ENCODE data around the gene PHF21A. TPM values are rescaled to one million over a fixed set of nuclear protein-coding genes. Genes with fewer than 3 reads are reported as not detected.
"Not testable (repeated sequence)": the region's sequence is repeated elsewhere in the genome, so short reads cannot be mapped to it uniquely, and the experiment has no call there.

The PHF21A gene
- total RNA-seq, 1 donor from 2014 or later, result 66.8 TPM

- H3K27ac ChIP-seq, result no peak overlapping the region
- intact Hi-C loops (cut with DNase I), result no loop called here
- H3K27me3 ChIP-seq, result no peaks in the 10 kb centered on the region
- H3K4me3 ChIP-seq, result no peak overlapping the region
- H3K36me3 ChIP-seq, result peaks cover 0 to 5% of the 10 kb centered on the region in 2 donors
- H3K4me1 ChIP-seq, result peaks cover 13% of the 10 kb centered on the region
- TF ChIP-seq POLR2A (IDR thresholded peaks at IDR 0.05) (no peak), POLR2AphosphoS5 (IDR thresholded peaks at IDR 0.05; ENCODE audit: insufficient read depth in 1 of 2, low read depth in 1 of 2) (no peak)
- TF ChIP-seq, protein P1, sequence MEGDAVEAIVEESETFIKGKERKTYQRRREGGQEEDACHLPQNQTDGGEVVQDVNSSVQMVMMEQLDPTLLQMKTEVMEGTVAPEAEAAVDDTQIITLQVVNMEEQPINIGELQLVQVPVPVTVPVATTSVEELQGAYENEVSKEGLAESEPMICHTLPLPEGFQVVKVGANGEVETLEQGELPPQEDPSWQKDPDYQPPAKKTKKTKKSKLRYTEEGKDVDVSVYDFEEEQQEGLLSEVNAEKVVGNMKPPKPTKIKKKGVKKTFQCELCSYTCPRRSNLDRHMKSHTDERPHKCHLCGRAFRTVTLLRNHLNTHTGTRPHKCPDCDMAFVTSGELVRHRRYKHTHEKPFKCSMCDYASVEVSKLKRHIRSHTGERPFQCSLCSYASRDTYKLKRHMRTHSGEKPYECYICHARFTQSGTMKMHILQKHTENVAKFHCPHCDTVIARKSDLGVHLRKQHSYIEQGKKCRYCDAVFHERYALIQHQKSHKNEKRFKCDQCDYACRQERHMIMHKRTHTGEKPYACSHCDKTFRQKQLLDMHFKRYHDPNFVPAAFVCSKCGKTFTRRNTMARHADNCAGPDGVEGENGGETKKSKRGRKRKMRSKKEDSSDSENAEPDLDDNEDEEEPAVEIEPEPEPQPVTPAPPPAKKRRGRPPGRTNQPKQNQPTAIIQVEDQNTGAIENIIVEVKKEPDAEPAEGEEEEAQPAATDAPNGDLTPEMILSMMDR (IDR thresholded peaks at IDR 0.05), result no peak
- no peaks in the 10 kb centered on the region for H3K9me3 ChIP-seq
- no peak for DNase-seq (ENCODE audit: extremely low spot score in 2 of 2)
Observed at GRCh38 chr11:45984192-45984591, 137.1 kb downstream of the PHF21A start.

DNA sequence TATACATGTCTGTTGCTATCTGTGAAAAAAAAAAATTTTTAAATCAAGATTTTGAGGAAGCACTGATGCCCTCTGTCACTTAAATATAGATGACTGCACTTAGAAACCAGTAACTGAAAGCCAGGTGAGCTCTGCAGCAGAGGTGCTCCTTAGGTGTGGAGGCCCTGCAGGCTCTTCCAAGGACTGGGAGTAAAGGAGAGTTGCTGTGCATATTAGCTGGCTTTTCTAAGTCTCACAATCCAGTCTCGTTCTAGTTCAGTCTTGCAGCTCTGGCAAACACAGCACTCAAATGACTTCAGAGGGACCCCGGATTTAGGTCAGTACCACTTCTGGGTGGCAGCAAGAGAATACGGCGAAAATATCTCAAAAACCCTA, 137.8 kb downstream of the PHF21A start:
- Histone ChIP-seq H3K27ac (no peak overlapping the region), H3K4me3 (no peak overlapping the region), H3K36me3 (peaks cover 0 to 12% of the 10 kb centered on the region in 2 donors), H3K27me3 (no peaks in the 10 kb centered on the region), H3K9me3 (no peaks in the 10 kb centered on the region), H3K4me1 (peaks cover 13% of the 10 kb centered on the region)
- intact Hi-C loops (cut with DNase I), result no loop called here
- no peak for DNase-seq (ENCODE audit: extremely low spot score in 2 of 2)
- TF ChIP-seq POLR2A (IDR thresholded peaks at IDR 0.05) (no peak), POLR2AphosphoS5 (IDR thresholded peaks at IDR 0.05; ENCODE audit: insufficient read depth in 1 of 2, low read depth in 1 of 2) (no peak)
- TF ChIP-seq, protein P1 (IDR thresholded peaks at IDR 0.05), result no peak

GRCh38 chr11:45982656-45983470, 138.4 kb downstream of the PHF21A start:
- no peak overlapping the region for H3K27ac ChIP-seq
- intact Hi-C loops (cut with DNase I), result no loop called here
- DNase-seq (ENCODE audit: extremely low spot score in 2 of 2), result no peak

DNA sequence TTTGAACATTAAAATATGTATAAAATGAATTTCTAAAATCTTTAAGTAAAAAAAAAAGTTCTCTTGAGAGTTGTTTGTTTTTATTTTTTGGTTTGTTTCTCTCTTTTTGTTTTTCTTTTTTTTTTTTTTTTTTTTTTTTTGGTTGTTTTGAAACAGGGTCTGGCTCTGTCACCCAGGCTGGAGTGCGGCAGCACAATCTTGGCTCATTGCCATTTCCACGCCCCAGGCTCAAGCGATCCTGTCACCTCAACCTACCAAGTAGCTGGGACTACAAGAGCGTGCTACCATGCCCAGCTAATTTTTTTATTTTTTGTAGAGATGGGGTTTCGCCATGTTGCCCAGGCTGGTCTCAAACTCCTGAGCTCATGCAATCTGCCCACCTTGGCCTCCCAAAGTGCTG, 139.4 kb downstream of the PHF21A start:
- H3K4me3 ChIP-seq; intact Hi-C loops (cut with DNase I); H3K9me3 ChIP-seq; H3K27me3 ChIP-seq; H3K27ac ChIP-seq; DNase-seq (ENCODE audit: extremely low spot score in 2 of 2): not testable (repeated sequence)
- Histone ChIP-seq H3K36me3 (peaks cover 0 to 18% of the 10 kb centered on the region in 2 donors), H3K4me1 (peaks cover 13% of the 10 kb centered on the region)

More at GRCh38 chr11:45982656-45983470, 138.4 kb downstream of the PHF21A start:
- peaks cover 0 to 18% of the 10 kb centered on the region in 2 donors for H3K36me3 ChIP-seq
- H3K9me3 ChIP-seq, result no peaks in the 10 kb centered on the region
- no peak overlapping the region for H3K4me3 ChIP-seq
- TF ChIP-seq, protein P1 (IDR thresholded peaks at IDR 0.05), result no peak
- TF ChIP-seq POLR2A (IDR thresholded peaks at IDR 0.05) (no peak), POLR2AphosphoS5 (IDR thresholded peaks at IDR 0.05; ENCODE audit: insufficient read depth in 1 of 2, low read depth in 1 of 2) (no peak)
- no peaks in the 10 kb centered on the region for H3K27me3 ChIP-seq
- peaks cover 13% of the 10 kb centered on the region for H3K4me1 ChIP-seq

DNA sequence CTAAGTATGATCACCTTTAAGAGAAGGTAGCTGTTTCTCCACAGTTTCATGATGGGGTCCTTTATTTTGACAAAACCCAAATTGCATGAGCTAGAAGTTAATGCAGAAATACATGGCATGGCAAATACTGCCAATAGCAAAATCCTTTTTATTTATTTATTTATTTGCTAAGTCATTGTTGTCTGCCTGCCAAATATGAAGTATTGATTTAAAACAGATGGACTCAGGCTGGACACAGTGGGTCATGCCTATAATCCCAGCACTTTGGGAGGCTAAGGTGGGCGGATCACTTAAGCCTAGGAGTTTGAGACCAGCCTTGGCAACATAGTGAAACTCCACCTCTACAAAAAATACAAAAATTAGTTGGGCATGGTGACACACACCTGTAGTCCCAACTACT, 146.4 kb downstream of the PHF21A start:
- H3K4me3 ChIP-seq, result no peak overlapping the region
- peaks cover 0 to 35% of the 10 kb centered on the region in 2 donors for H3K36me3 ChIP-seq
- TF ChIP-seq, protein P1 (IDR thresholded peaks at IDR 0.05), result no peak
- TF ChIP-seq POLR2A (IDR thresholded peaks at IDR 0.05), result no peak
- TF ChIP-seq POLR2AphosphoS5 (IDR thresholded peaks at IDR 0.05; ENCODE audit: insufficient read depth in 1 of 2, low read depth in 1 of 2), result no peak
- no peaks in the 10 kb centered on the region for H3K9me3 ChIP-seq
- no peaks in the 10 kb centered on the region for H3K4me1 ChIP-seq
- no peaks in the 10 kb centered on the region for H3K27me3 ChIP-seq
- DNase-seq (ENCODE audit: extremely low spot score in 2 of 2), result no peak
- intact Hi-C loops (cut with DNase I), result no loop called here
- no peak overlapping the region for H3K27ac ChIP-seq
